Natural killer cell treated with Interleukin-12 subunit alpha and Interleukin-12 subunit beta and Interleukin-15 and Interleukin-18, amount 100 ng/mL, for 72 hours (primary cell): ENCODE results near the gene HIGD1C. TPM values are rescaled to one million over a fixed set of nuclear protein-coding genes. Genes with fewer than 3 reads are reported as not detected.
"Not testable (repeated sequence)": the region's sequence is repeated elsewhere in the genome, so short reads cannot be mapped to it uniquely, and the experiment has no call there.

Experiments
- ATAC-seq, 2 donors: fragments of 150-1000 bp; cut with Tn5 transposase in 1 of 2; sonication (Bioruptor Pico), chemical (Tn5 transposase) in 1 of 2; 2 replicates each; pipeline ENCODE4 v1.10.0; 2021
- DNase-seq: peaks from one replicate; pipeline ENCODE4 v3.0.0; 2022; ENCODE audit warnings: low spot score
- H3K27ac Mint-ChIP-seq, 2 donors: 1 replicate in 1 of 2; 2 replicates in 1 of 2; pipeline ENCODE4 v1.8.0; 2022; ENCODE audit warnings: mixed read lengths in 2 of 2, mild to moderate bottlenecking in 1 of 2, moderate library complexity in 1 of 2
- H3K27me3 Mint-ChIP-seq, 2 donors: 1 replicate in 1 of 2; 2 replicates in 1 of 2; pipeline ENCODE4 v1.8.0; 2022; ENCODE audit warnings: mixed read lengths in 2 of 2
- H3K36me3 Mint-ChIP-seq: one replicate; pipeline ENCODE4 v1.8.0; 2022; ENCODE audit warnings: mixed read lengths
- H3K4me1 Mint-ChIP-seq, 2 donors: 1 replicate in 1 of 2; 2 replicates in 1 of 2; pipeline ENCODE4 v1.8.0; 2022; ENCODE audit warnings: low read depth in 2 of 2, mixed read lengths in 2 of 2, mild to moderate bottlenecking in 1 of 2
- H3K4me3 Mint-ChIP-seq: one replicate; pipeline ENCODE4 v1.8.0; 2022; ENCODE audit warnings: mixed read lengths
- H3K9me3 Mint-ChIP-seq: 2 replicates; pipeline ENCODE4 v1.8.0; 2022; ENCODE audit warnings: mixed read lengths
- total RNA-seq, 2 donors: library from RNA; stranded (reverse); gene quantifications; one replicate each; pipeline ENCODE4 v1.2.3, GENCODE V29; 2022

The HIGD1C gene
- total RNA-seq, 2 donors from 2014 or later = not detected

GRCh38 chr12:51004504-51004903 lies 52.2 kb downstream of the HIGD1C start:
- peaks cover 13% of the 10 kb centered on the region for H3K36me3 Mint-ChIP-seq
- no peaks in the 10 kb centered on the region for H3K9me3 Mint-ChIP-seq
- DNase-seq (no peak), ATAC-seq (no peak)
- no peak overlapping the region for H3K4me3 Mint-ChIP-seq
- H3K4me1 Mint-ChIP-seq = peaks cover 5 to 6% of the 10 kb centered on the region in 2 donors
- peak overlapping the region in 1 of 2 donors; percentile 63 for H3K27ac Mint-ChIP-seq
- no peaks in the 10 kb centered on the region for H3K27me3 Mint-ChIP-seq

- Mint-ChIP-seq H3K27me3 (no peaks in the 10 kb centered on the region), H3K36me3 (peaks cover 10% of the 10 kb centered on the region), H3K9me3 (no peaks in the 10 kb centered on the region), H3K4me3 (no peak overlapping the region), H3K27ac (no peak overlapping the region), H3K4me1 (peaks cover 5 to 6% of the 10 kb centered on the region in 2 donors)
- ATAC-seq (no peak), DNase-seq (no peak)
These were observed 52.7 kb downstream of the HIGD1C start for GRCh38 chr12:51005030-51005429.

GRCh38 chr12:51005671-51006070 lies 53.3 kb downstream of the HIGD1C start:
- no peaks in the 10 kb centered on the region for H3K27me3 Mint-ChIP-seq
- H3K27ac Mint-ChIP-seq = no peak overlapping the region
- ATAC-seq (no peak), DNase-seq (no peak)
- peaks cover 4% of the 10 kb centered on the region for H3K36me3 Mint-ChIP-seq
- H3K9me3 Mint-ChIP-seq = no peaks in the 10 kb centered on the region
- peaks cover 5 to 6% of the 10 kb centered on the region in 2 donors for H3K4me1 Mint-ChIP-seq
- no peak overlapping the region for H3K4me3 Mint-ChIP-seq

GRCh38 chr12:51008329-51009055 lies 56.1 kb downstream of the HIGD1C start:
- peaks cover 6 to 9% of the 10 kb centered on the region in 2 donors for H3K4me1 Mint-ChIP-seq

GRCh38 chr12:51009056-51009440 lies 56.7 kb downstream of the HIGD1C start:
- H3K36me3 Mint-ChIP-seq = peaks cover 4% of the 10 kb centered on the region
- DNase-seq (no peak), ATAC-seq (peak; percentile 73 to 82)
- H3K9me3 Mint-ChIP-seq = no peaks in the 10 kb centered on the region
- no peaks in the 10 kb centered on the region for H3K27me3 Mint-ChIP-seq
- H3K4me3 Mint-ChIP-seq = peak overlapping the region; percentile 56
- peak overlapping the region; percentile 76 to 83 for H3K27ac Mint-ChIP-seq
- H3K4me1 Mint-ChIP-seq = peaks cover 6 to 9% of the 10 kb centered on the region in 2 donors

More at GRCh38 chr12:51008329-51009055, 56.1 kb downstream of the HIGD1C start:
- Mint-ChIP-seq H3K9me3 (no peaks in the 10 kb centered on the region), H3K27me3 (no peaks in the 10 kb centered on the region), H3K36me3 (peaks cover 4% of the 10 kb centered on the region), H3K4me3 (peak overlapping the region; percentile 56), H3K27ac (peak overlapping the region; percentile 76 to 83)
- ATAC-seq = no peak
- DNase-seq = no peak

- ATAC-seq = no peak
- H3K27me3 Mint-ChIP-seq = no peaks in the 10 kb centered on the region
- H3K4me3 Mint-ChIP-seq = no peak overlapping the region
These were observed 59.6 kb downstream of the HIGD1C start for GRCh38 chr12:51011955-51012354.

GRCh38 chr12:51012570-51013236 lies 60.4 kb downstream of the HIGD1C start:
- H3K27ac Mint-ChIP-seq = peak overlapping the region in 1 of 2 donors; percentile 1
- peak overlapping the region; percentile 15 for H3K4me3 Mint-ChIP-seq
- ATAC-seq = peak in 1 of 2 donors; percentile 57

More at GRCh38 chr12:51011955-51012354, 59.6 kb downstream of the HIGD1C start:
- Mint-ChIP-seq H3K4me1 (peaks cover 6 to 9% of the 10 kb centered on the region in 2 donors), H3K27ac (no peak overlapping the region), H3K36me3 (peaks cover 4% of the 10 kb centered on the region), H3K9me3 (no peaks in the 10 kb centered on the region)
- no peak for DNase-seq

GRCh38 chr12:51013441-51013840 lies 61.1 kb downstream of the HIGD1C start:
- Mint-ChIP-seq H3K27ac (no peak overlapping the region), H3K4me3 (no peak overlapping the region), H3K27me3 (no peaks in the 10 kb centered on the region), H3K36me3 (peaks cover 4% of the 10 kb centered on the region), H3K4me1 (peaks cover 6 to 9% of the 10 kb centered on the region in 2 donors), H3K9me3 (no peaks in the 10 kb centered on the region)
- no peak for ATAC-seq
- no peak for DNase-seq

More at GRCh38 chr12:51012570-51013236, 60.4 kb downstream of the HIGD1C start:
- peaks cover 4% of the 10 kb centered on the region for H3K36me3 Mint-ChIP-seq
- no peaks in the 10 kb centered on the region for H3K9me3 Mint-ChIP-seq
- H3K27me3 Mint-ChIP-seq = no peaks in the 10 kb centered on the region
- H3K4me1 Mint-ChIP-seq = peaks cover 6 to 9% of the 10 kb centered on the region in 2 donors
- DNase-seq = no peak

- H3K4me3 Mint-ChIP-seq, H3K4me1 Mint-ChIP-seq, ATAC-seq, H3K36me3 Mint-ChIP-seq, H3K27ac Mint-ChIP-seq, DNase-seq, H3K9me3 Mint-ChIP-seq, H3K27me3 Mint-ChIP-seq: not testable (repeated sequence)
These were observed 62.1 kb downstream of the HIGD1C start for GRCh38 chr12:51014467-51014866.

GRCh38 chr12:51017452-51017851 lies 65.1 kb downstream of the HIGD1C start:
- ATAC-seq = no peak
- H3K9me3 Mint-ChIP-seq = no peaks in the 10 kb centered on the region

GRCh38 chr12:51018956-51019355 lies 66.6 kb downstream of the HIGD1C start:
- no peaks in the 10 kb centered on the region for H3K9me3 Mint-ChIP-seq
- H3K36me3 Mint-ChIP-seq = no peaks in the 10 kb centered on the region
- DNase-seq = no peak
- no peaks in the 10 kb centered on the region for H3K27me3 Mint-ChIP-seq
- no peak for ATAC-seq
- no peak overlapping the region for H3K4me3 Mint-ChIP-seq
- peak overlapping the region in 1 of 2 donors; percentile 93 for H3K27ac Mint-ChIP-seq
- peaks cover 16 to 25% of the 10 kb centered on the region in 2 donors for H3K4me1 Mint-ChIP-seq

More at GRCh38 chr12:51017452-51017851, 65.1 kb downstream of the HIGD1C start:
- no peak overlapping the region for H3K27ac Mint-ChIP-seq
- no peak for DNase-seq
- H3K4me1 Mint-ChIP-seq = peaks cover 14 to 17% of the 10 kb centered on the region in 2 donors
- no peaks in the 10 kb centered on the region for H3K36me3 Mint-ChIP-seq
- no peaks in the 10 kb centered on the region for H3K27me3 Mint-ChIP-seq
- no peak overlapping the region for H3K4me3 Mint-ChIP-seq

- no peaks in the 10 kb centered on the region for H3K9me3 Mint-ChIP-seq
- H3K4me3 Mint-ChIP-seq = no peak overlapping the region
These were observed 67.6 kb downstream of the HIGD1C start for GRCh38 chr12:51019927-51020326.

More at GRCh38 chr12:51019927-51020326, 67.6 kb downstream of the HIGD1C start:
- DNase-seq (no peak), ATAC-seq (no peak)
- Mint-ChIP-seq H3K4me1 (peaks cover 25 to 35% of the 10 kb centered on the region in 2 donors), H3K27ac (peak overlapping the region in 1 of 2 donors; percentile 93), H3K36me3 (no peaks in the 10 kb centered on the region), H3K27me3 (no peaks in the 10 kb centered on the region)
